ENCODE results near the gene PTGDR. TPM values are rescaled to one million over a fixed set of nuclear protein-coding genes. Genes with fewer than 3 reads are reported as not detected.

The PTGDR gene
- total and polyA plus RNA-seq, 2 of the 8 experiments (the other 6 are each of a cell fraction or from before 2014, with no cell fraction given), result 0.22 to 0.83 TPM

DNA sequence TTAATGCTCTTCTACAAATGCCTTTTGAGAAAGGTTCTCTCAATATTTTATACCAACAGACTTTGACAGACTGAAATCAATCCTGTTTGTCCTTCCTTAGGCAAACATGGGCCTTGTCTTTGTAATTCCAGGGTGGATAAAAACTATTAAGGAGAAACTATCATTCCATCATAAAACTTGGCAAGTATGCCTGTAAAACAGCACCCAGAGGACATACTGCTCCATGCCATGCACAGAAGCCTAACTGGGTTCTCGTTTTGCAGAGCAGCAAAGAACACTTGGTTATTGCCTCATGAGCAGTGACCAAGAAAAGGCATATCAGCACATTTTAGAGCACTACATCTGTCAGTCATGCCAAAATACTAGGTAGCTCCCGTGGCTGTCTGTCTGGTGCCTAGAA lies 33.8 kb upstream of the PTGDR start (continued):
- TF ChIP-seq CHD1 (IDR thresholded peaks at IDR 0.05; ENCODE audit: low read depth, low read length) (no peak), BCL11A (IDR thresholded peaks at IDR 0.05; ENCODE audit: low read depth in 2 of 2, low read length in 2 of 2) (no peak)

Measured in H1 (cell line).